Activated CD4-positive, alpha-beta T cell treated with anti-CD3 and anti-CD28 coated beads, Interleukin-10, Interleukin-2, amounts not matched to agents 100 ng/mL and 50 ng/mL, durations not matched to agents 16 hours and 8 hours (primary cell): Measurements from ENCODE around the gene LIX1.
A peak's percentile ranks its signal among the peaks of the same experiment; 100 is the strongest.
"Not testable (repeated sequence)": the region's sequence is repeated elsewhere in the genome, so short reads cannot be mapped to it uniquely, and the experiment has no call there.

Experiments used
- DNase-seq: peaks from one replicate; pipeline ENCODE4 v3.0.0-alpha.2; 2020

LIX1 gene

GRCh38 chr5:97100476-97100875, 41.9 kb downstream of the LIX1 start:
- no peak for DNase-seq

GRCh38 chr5:97098922-97099321, 43.5 kb downstream of the LIX1 start:
- no peak for DNase-seq

DNA sequence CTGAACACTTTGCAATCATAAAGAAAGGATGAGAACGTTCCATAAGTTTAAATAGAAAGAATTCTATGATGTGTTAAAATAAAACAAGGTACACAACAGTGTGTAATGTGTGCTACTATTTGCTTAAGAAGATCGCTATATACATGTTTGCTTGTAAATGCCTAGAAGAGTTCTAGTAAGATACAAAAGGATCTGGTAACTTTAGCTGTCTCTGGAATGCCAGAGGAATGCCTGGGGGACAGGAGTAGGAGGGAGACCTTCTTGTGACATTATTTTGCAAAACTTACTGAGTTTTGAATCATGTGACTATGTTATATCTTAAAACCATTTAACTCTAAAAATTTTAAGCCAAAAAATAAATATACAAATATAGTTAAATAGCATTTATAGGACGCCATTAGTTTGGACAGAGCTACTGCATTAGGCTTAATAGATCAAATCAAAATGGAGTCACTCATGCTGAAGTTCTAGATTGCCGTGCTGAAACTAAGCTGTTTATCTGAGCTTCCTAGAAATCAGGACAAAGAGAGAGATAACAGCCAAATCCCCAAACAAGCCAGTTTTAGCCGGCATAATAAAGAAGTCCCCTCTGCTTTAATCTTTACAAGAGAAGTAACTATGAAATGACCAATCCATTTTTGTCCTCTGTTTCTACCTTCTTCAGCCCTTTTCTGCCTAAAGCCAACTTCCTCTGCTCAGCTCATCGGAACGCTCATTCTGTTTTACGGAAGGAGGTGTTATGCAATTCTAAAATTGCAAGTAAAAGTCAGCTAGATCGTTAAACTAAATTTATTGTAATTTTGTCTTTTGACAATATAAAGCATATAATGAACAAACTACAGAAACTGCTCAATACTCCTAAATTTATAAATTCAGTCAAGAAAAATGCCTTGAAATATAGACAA, 44.8 kb downstream of the LIX1 start:
- no peak for DNase-seq

DNA sequence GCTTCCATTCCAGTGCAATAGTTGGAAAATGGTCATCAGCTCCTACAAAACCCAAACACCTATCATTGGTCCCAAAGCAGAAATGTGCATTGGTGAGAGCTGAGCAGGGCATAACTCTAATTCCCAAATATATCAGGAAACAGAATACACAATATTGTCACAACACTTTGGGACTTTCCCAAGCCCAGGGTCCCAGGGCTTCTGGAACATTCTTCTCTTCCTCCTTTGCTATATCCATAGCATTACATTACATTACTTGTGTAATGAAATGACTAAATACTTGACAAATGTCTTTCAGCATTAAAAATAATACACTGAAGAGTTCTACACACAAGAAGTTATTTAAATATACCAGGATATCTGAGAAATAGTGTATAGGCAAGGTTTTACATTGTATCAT, 45.6 kb downstream of the LIX1 start:
- DNase-seq: no peak

GRCh38 chr5:97096191-97096590, 46.2 kb downstream of the LIX1 start:
- no peak for DNase-seq

DNA sequence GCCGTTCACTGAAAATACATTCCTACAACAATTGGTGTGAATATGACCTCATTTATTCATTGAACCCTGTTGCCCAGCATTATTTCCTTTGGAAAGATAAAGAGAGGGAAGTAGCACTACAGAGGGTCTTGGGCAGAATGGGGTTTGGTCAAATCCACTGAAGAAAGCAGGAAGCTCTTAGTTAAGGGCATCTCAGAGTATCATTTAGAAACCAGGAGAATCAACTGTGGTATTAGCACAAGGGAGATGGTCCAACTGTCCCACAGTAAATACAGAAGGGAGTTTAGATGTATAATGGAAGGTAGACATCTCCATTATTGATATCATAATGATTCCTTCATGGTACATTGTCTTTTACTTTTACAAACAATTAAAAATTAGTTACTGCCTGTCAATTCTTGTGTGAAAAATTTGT, 47.1 kb downstream of the LIX1 start:
- DNase-seq: no peak

DNA sequence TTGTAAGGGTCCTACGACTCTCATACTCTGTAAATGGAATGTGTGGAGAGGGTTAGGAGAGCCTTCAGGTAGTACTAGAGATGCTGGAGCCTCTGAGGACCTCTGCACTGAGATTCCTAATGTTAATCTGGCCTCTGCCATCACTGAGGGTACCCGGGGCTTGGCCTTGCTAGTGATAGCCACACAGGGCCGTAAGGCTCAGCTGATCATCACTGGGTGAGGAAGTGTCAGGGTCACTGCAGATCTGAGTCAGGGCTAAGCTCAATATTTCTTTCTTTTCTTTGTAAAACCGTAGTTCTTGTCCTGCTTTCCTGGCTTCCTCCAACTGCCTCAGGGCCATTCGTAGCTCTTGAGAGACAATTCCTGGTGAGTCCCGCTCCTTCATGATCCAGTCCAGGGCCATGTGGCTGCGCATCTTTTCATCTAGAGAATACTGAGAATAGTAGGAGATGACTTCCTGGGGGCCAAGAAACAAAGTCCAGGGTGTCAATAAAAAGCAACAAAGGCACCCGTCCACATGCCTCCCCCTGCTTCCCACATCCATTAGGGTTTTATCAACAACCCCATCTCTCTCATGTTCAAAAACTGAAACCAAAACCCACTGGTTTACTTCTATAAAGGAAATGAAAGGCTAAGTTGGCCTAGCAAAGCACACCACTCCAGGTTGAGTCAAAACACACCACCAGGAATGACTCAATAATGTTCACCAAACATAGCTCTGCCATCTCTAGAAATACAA, 47.7 kb downstream of the LIX1 start:
- DNase-seq: peak; percentile 93

DNA sequence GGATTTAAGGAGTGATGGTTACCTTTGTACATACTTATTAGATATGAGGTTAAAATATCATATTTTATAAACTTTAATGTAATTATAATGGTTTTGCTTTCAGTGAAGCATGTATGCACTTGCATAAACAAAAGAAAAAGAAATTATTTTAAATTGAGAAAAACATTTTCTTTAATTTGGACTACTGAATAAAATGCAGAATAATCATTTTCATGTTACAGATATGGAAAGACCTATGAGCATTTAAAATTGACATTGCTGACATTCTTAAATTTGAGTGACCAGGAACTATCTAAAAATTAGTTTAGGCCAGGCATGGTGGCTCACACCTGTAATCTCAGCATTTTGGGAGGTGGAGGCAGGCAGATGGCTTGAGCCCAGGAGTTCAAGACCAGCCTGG, 49.2 kb downstream of the LIX1 start:
- no peak for DNase-seq

DNA sequence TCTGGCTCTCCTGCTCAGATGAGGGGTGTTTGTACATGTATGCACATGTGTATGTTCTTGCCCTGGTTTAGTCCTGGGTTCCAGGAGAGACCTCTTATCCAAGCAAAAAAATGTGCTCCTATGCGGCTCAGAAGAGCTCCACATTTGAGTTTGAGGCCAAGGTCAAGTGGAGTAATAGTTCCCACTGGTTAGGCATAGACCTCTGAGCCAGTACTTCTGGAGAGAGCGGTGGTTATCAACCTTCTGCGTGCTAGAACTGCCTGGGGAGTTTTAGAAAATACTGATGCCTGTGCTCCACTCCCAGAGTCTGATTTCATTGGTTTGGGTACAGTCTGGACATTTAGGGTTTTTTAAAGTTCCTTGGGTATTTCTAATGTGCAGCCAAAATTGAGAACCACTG, 51.5 kb downstream of the LIX1 start:
- no peak for DNase-seq

GRCh38 chr5:97089149-97089801, 53.1 kb downstream of the LIX1 start:
- no peak for DNase-seq

DNA sequence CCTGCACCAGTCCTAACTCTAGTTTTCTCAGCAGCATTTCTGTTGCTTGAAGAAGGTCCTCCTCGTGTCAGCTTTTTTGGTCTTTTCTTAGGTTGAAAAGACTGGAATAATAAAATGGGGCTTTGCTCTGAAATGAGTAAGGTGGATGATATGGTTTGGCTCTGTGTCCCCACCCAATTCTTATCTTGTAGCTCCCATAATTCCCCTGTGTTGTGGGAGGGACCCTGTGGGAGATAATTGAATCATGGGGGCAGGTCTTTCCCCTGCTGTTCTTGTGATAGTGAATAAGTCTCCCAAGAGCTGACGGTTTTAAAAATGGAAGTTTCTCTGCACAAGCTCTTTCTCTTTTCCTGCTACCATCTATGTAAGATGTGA, 53.6 kb downstream of the LIX1 start:
- DNase-seq: no peak

- DNase-seq: no peak
These were observed 55.3 kb downstream of the LIX1 start for GRCh38 chr5:97087138-97087537.

GRCh38 chr5:97085459-97086181, 56.8 kb downstream of the LIX1 start:
- no peak for DNase-seq

DNA sequence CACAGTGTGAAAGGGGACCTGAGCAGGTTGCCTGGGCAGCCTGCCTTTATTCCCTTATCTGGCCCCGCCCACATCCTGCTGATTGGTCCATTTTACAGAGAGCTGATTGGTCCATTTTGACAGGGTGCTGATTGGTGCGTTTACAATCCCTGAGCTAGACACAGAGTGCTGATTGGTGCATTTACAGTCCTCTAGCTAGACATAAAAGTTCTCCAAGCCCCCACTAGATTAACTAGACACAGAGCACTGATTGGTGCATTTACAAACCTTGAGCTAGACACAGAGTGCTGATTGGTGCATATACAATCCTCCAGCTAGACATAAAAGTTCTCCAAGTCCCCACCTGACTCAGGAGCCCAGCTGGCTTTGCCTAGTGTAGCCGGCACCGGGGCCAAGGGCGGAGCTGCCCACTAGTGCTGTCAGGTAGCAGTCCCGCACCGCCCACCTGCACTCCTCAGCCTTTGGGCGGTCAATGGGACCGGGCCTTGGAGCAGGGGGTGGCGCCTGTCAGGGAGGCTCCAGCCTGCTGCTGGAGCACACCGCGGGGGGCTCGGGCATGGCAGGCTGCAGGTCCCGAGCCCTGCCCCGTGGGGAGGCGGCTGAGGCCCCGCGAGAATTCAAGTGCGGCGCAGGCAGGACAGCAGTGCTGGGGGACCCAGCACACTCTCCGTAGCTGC, 57.5 kb downstream of the LIX1 start:
- DNase-seq: not testable (repeated sequence)

GRCh38 chr5:97078958-97079743, 63.3 kb downstream of the LIX1 start:
- DNase-seq: peak; percentile 15

- DNase-seq: no peak
These were observed 65.2 kb downstream of the LIX1 start for GRCh38 chr5:97077246-97077645.

DNA sequence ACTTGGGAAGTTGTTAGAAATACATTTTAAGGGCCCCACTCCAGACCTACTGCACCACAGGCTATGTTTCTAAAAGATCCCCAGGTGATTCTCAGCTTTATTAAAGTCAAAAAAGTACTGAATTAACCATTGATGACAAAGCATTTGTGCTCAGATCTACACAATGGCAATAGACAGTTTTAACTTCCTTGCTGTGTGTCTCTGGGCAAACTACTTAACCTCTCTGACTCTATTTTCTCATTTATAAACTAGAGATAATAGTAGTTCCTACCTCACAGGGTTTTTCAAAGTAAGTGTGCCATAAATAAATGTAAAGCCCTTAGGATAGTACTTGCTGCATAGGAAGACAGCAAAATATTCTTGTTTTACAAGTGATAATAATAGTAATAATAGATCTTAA, 66.3 kb downstream of the LIX1 start:
- no peak for DNase-seq

- DNase-seq: no peak
These were observed 66.8 kb downstream of the LIX1 start for GRCh38 chr5:97075649-97076048.

- no peak for DNase-seq
These were observed 67.4 kb downstream of the LIX1 start for GRCh38 chr5:97074859-97075489.

DNA sequence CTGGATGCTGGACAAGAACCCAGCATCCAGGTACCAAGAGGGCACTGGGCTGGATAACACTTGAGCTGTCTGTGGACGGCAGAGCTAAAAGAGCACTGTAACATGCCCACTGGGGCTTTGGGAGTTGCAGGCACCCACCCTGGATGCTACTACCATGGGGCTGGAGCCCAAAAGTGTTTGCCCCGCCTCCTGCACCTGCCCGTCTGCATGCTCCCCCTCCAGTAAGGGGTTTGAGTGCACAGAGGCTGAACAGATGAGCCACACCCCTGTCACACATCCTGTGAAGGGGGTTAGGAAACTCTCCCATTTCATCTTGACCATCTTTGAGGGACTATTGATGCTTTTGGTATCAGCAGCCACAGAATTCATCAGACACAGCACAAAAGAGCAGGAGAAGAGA, 69.0 kb downstream of the LIX1 start:
- no peak for DNase-seq

DNA sequence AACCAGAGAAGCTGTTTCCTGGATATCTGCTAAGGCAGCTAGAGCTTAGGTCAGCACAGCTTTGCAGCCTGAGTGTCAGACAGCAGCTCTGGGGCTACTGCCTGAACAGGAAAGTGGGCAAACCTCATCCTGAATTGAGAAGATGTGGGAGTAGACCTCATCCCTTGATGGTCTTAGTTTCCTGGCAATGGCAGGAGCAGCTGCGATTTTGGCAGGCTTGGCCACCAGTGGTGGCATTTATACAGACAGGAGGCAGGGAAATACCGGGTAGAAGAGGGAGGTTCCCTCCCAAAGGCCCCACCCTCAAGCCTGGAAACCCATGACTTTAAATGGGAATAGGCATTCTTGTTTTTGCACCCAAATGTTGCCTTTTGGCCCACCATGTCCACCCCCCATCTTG, 69.7 kb downstream of the LIX1 start:
- DNase-seq: no peak
